D721Med (cell line): ENCODE measurements around the gene YIPF5.

ENCODE experiments used
- DNase-seq: peaks from one replicate; pipeline ENCODE4 v3.0.0; 2011; ENCODE audit warnings: low spot score; ENCODE audit not compliant: insufficient read length
- FAIRE-seq: peaks from 2 replicates; lab custom pipeline; 2011; peaks lifted over from hg19 to GRCh38; lab: Jason Lieb, UNC
- TF ChIP-seq, protein P1 (sequence below): IDR thresholded peaks from 2 replicates; pipeline ENCODE4 v1.5.1; 2012; ENCODE audit warnings: mild to moderate bottlenecking, control low read depth; ENCODE audit not compliant: insufficient read depth; ENCODE audit errors: missing control alignments

YIPF5 gene

DNA sequence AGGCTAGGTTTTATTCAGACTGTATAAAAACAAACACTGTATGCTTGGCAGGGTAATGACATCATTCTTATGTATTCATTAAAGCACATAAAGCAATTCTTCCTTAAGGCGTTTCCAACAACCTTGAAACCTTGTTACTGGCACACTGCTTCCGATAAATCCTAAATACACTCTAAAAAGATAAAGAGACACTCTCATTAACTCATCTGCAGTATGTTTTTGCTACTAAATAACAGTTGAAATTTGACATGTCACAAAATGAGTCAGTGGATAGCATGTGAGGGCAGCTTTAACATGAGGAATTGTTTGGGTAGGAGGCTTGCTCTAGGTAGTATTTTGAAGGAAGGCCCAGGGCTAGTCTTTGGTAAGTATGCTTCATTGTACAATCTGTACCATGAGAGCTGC, 13.7 kb downstream of the YIPF5 start:
- TF ChIP-seq, protein P1, sequence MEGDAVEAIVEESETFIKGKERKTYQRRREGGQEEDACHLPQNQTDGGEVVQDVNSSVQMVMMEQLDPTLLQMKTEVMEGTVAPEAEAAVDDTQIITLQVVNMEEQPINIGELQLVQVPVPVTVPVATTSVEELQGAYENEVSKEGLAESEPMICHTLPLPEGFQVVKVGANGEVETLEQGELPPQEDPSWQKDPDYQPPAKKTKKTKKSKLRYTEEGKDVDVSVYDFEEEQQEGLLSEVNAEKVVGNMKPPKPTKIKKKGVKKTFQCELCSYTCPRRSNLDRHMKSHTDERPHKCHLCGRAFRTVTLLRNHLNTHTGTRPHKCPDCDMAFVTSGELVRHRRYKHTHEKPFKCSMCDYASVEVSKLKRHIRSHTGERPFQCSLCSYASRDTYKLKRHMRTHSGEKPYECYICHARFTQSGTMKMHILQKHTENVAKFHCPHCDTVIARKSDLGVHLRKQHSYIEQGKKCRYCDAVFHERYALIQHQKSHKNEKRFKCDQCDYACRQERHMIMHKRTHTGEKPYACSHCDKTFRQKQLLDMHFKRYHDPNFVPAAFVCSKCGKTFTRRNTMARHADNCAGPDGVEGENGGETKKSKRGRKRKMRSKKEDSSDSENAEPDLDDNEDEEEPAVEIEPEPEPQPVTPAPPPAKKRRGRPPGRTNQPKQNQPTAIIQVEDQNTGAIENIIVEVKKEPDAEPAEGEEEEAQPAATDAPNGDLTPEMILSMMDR: no peak
- FAIRE-seq (no peak), DNase-seq (no peak)

GRCh38 chr5:144151026-144151425, 19.4 kb downstream of the YIPF5 start:
- no peak for FAIRE-seq
- TF ChIP-seq, protein P1: no peak

GRCh38 chr5:144144956-144145751, 25.3 kb downstream of the YIPF5 start:
- no peak for DNase-seq
- TF ChIP-seq, protein P1: no peak
- FAIRE-seq: no peak

More at GRCh38 chr5:144151026-144151425, 19.4 kb downstream of the YIPF5 start:
- no peak for DNase-seq

- FAIRE-seq: no peak
- no peak for DNase-seq
Measured at GRCh38 chr5:144143625-144144024, 26.8 kb downstream of the YIPF5 start.

DNA sequence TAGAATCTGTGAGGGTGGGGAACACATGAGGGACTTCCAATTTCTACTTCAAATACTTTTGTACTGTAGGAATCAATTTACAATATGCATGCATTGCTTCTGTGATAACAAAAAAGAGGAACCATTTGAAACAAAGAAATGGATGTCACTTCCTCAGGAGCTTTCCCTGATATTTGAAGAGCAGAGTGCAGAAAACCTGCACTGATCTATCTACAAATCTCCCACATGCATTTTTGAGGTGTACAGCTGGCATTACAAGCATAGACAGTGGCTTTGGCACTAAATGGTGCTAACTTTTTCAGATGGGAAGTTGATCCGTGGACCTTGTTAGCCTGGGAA, 27.7 kb downstream of the YIPF5 start:
- no peak for DNase-seq

More at GRCh38 chr5:144143625-144144024, 26.8 kb downstream of the YIPF5 start:
- TF ChIP-seq, protein P1: no peak

DNA sequence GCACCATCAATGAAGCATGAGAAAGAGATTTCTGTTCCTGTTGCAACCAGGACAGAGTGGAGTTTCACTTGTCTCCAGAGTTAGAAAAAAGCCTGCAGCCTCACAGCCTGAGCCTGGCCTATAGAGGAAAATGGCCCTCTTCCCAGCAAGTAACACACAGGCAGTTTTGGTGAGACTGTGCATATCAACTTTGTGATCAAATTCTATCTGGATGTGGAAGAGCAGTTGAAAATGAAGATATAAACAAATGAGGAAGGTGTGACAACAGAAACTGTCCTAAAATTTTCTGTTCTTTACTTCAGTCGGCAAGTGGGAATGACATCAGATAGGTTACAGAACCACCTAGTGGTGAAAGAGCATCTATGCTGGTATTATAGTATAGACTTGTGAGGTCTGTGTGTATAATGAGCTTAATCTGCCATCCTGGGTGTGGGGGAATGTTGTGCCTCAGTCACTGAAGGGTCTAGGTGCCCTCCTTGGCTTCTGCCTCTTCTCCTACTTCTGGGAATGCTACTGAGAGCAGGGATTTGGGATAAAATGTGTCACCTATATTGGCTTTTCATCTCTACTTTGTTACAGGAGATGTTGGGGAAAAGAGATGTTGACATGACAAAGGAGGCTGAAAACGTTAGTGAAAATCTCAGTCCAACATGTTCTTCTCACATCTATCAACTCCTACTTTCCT, 28.2 kb downstream of the YIPF5 start:
- DNase-seq (no peak), FAIRE-seq (peak; percentile 83)
- TF ChIP-seq, protein P1: peak; percentile 80

More for the DNA sequence above, 27.7 kb downstream of the YIPF5 start:
- no peak for FAIRE-seq
- TF ChIP-seq, protein P1: no peak
